Stimulated activated CD4-positive, alpha-beta T cell treated with anti-CD3 and anti-CD28 coated beads, Interleukin-1b, Interleukin-23, amount 100 ng/mL, for 48 hours (primary cell): ENCODE results near the gene CYP27A1.

Source experiments
- DNase-seq: peaks from one replicate; pipeline ENCODE4 v3.0.0-alpha.2; 2020

Gene CYP27A1

DNA sequence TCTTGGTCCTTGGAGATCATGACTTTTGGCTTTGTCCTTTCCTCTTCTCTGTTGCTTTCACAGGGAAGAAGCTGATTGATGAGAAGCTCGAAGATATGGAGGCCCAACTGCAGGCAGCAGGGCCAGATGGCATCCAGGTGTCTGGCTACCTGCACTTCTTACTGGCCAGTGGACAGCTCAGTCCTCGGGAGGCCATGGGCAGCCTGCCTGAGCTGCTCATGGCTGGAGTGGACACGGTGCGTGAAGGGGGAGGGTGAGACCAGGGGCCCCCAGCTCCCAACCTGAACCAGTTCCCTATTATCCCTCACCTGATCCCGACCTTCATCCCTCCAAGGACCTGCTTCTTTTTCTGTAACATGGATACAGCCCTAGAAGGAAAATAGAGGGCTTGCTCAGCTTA, 30.9 kb downstream of the CYP27A1 start:
- DNase-seq, result no peak

DNA sequence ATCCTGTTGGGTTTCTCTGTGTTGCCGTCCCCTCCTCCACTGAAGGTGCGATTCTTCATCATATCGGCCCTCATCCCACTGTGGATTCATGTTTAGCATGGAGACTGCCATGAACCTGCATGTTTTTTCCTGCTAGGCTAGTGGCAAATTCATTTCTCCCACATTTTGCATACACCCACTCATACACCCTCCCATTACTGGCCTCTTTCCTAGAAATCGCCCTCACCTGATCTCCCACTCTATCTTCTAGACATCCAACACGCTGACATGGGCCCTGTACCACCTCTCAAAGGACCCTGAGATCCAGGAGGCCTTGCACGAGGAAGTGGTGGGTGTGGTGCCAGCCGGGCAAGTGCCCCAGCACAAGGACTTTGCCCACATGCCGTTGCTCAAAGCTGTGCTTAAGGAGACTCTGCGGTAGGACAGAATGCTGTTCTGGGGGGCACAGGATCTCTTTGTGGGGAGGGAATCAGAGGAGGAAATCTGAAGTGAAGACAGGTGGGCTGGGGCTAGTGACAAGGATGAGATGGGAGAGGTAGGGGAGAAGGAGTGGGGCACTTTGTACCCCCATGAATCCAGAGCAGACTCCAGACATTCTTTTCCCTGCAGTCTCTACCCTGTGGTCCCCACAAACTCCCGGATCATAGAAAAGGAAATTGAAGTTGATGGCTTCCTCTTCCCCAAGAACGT, 32.0 kb downstream of the CYP27A1 start:
- DNase-seq, result no peak

DNA sequence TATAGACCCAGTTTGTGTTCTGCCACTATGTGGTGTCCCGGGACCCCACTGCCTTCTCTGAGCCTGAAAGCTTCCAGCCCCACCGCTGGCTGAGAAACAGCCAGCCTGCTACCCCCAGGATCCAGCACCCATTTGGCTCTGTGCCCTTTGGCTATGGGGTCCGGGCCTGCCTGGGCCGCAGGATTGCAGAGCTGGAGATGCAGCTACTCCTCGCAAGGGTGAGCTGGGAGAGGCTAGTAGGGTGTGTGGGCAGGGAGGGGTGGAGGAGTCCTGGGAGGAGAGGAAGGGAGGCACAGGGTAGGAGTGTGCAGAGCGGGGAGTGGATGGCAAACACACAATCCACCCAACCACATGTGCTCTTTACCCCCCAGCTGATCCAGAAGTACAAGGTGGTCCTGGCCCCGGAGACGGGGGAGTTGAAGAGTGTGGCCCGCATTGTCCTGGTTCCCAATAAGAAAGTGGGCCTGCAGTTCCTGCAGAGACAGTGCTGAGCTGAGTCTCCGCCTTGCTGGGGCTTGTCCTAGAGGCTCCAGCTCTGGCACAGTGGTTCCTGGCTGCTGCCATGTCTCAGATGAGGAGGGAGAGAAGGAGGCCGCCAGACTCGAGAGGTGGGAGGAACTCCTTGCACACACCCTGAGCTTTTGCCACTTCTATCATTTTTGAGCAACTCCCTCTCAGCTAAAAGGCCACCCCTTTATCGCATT, 32.7 kb downstream of the CYP27A1 start:
- no peak for DNase-seq

DNA sequence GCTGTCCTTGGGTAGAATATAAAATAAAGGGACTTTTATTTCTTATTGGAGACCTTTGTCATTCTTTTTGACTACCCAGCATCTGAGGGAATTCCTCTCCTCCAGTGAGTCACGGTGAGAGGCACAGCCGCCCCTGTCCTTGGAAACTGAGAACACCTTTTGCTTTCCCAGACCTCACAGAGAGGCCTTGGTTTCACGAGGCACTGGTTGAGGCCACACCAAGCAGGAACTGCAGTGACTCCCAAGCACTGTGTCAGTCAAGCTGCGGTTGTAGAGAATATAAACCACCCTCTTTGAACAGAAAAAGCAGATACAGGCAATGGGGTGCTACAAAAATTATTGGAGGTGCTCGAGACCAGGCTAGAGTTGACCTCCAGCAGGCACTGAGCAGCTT, 33.3 kb downstream of the CYP27A1 start:
- DNase-seq, result no peak

DNA sequence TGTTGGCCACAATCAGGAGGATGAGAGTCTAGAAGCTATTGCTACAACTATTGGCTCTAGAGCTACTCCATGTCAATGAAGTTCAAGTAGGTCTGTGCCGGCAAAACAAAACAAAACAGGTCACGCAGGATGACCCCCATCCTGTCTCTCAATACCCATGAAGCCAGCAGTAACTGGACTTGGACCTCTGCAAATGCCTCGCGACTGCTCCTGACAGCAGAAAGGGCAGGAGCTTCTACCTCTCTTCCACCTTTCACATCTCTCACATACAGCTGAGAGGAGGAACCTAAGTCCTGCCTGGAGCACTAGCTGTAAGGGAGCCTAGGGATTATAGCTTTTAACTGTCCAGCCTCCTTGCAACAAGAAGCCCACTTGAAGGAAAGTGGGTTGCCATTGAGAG, 33.7 kb downstream of the CYP27A1 start:
- no peak for DNase-seq

DNA sequence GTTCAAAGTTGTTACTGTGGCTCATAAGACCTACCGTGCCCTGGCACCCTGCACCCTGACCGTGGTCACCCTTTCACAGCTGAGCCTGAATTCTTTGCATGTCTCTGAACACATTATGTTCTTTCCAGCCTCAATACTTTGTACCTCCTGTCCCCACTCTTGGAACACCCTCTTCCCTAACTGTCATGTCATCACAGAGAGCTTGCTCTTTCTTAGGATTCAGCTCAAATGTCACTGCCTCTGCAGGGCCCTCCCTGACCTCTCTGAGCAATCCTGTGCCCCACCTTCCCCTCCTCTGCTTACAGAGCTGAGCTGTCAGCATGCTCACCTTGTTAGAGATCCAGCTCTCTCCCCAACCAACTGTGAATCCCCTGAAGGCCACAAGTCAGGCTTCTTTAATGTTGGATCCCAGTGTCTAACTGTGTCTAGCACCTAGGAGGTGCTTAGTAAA, 34.6 kb downstream of the CYP27A1 start:
- DNase-seq, result no peak

DNA sequence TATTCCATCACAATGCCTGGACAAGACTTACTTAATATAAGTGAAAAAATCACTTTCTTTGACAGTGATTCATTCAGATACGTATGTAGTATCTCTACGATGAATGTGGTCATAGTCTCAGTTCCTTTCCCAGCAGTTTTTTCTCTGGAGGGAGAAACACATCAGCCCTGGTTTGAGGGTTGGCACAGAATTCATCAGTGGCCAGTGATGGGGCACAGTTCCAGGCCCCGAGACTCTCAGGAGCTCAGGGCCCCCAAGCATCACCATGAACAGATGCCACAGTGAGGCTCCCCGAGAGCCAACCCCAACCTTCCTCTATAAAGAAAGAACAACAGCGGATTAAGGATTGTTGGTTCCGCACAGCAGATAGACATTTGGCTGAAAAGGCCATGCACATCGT, 37.1 kb downstream of the CYP27A1 start:
- no peak for DNase-seq

DNA sequence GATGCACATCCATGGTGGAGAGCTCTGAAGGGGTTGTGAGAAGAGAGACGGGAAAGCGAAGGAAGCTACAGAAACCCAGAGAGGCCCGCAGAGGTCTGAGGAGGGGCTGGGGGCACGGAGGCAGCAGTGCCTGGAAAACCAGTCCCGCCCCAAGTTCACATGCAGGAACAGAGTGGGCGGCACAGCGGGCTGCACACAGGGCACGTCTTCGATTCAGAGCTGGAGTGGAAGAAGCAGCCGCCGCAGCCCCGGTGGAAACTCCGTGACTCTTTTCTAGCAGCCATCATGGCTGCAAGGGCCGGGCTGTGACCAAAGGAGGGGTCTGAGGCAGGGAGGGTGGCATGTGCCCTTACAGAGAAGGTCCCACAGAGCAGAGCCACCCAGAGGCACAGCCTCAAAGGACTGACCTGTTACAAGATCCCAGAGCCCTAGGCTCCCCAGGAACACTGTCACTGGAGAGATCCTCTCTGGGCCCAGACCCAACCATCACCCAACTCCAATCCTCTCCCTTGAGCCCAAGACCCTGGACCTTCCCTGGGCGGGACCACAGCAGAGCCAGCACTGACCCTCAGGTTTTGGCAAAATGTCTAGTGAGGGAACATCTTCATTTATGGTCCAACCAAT, 38.9 kb downstream of the CYP27A1 start:
- DNase-seq, result no peak

DNA sequence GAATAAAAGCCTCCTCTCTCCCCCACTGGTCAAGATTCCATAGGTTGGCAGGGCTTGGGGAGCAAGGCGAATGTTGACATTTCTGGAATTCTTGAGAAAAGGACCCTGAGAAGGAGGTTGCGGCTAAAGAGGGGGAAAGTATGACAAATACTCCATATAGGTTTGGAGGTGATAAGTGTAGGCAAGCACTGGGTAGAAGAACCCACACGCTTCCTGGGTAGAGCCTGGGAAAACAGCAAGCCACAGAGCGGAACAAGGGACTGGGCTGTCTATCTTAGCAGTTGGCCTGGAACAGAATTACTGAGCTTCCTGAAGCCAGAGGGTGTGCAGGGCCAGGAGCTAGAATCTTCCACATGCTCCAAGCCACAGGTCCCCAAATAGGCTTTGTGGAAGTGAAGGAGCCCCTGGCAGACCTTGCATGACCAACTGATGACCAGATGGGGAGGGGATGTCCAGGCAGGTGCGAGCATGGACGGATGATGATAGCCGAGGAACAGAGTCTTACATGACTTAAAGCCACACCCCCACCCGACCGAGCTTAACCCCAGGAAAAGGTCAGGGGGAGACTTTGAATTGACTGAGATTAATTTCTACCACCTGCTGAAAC, 39.8 kb downstream of the CYP27A1 start:
- DNase-seq, result no peak

DNA sequence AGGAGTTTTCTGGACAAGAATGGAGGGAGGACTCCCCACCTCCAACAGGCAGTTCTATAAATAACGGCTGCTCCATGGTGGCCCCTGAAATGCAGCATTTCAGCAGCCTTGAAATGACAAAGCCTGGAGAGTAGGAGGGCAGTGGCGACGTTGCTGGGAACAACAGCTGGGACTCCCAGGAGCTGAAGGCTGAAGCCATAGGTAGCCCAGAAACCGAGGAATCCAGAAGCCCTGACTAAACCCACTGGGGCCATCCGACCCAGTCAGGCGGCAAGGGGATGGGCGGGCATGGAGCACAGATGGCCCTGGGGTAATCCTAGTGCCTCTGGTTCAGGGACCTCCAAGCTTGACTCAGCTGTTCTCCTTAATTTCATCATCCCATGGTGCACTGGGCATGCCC, 40.7 kb downstream of the CYP27A1 start:
- no peak for DNase-seq

DNA sequence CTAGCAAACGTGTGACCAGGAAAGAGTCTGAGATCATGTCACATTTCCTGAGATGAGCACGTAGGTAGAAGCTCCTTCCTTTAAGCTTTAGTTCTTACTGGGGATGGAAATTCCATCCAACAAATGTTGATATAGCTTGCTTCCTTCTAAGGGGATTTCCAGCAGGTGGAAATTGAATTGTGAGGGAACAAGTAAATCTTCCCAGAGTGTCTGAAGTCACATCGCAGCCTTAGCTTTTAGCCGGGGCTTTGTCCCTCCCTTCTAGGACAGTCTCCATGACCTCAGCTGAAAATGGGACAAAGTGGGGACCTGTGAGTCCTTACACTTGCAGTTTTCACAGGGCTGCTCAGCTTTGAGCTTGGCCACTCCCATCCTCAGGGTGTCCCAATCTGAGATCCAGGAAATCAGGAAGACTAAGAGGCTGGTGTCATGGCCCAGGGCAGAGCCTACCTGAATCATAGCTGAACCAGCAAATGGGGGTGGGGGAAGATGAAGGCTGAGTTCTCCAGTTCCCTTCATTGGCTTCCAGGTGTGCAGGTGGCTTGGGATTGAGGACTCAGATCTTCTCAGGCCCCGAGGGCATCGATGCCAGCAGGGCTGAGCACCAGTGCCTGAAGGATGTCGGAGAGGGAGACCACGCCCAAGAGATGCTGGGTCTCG, 41.4 kb downstream of the CYP27A1 start:
- DNase-seq, result no peak

DNA sequence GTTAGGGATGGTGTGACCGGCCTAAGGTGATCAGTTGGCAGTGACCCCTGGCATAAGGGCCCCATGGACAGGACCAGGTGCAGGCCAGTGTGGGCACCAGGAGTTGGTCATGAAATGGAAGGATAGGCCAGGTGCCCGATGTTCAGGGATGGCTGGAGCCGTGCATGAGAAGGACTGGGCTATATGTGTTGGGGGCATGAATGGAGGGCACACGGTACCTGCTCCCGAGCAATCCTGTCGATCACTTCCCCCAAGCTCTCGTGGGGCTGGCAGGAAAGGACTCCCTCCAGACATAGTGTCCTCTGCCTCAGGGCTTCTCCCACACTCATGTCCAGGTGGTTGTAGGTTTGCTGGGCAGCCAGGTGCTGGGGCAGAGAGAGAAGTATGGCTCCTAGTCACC, 42.1 kb downstream of the CYP27A1 start:
- no peak for DNase-seq

DNA sequence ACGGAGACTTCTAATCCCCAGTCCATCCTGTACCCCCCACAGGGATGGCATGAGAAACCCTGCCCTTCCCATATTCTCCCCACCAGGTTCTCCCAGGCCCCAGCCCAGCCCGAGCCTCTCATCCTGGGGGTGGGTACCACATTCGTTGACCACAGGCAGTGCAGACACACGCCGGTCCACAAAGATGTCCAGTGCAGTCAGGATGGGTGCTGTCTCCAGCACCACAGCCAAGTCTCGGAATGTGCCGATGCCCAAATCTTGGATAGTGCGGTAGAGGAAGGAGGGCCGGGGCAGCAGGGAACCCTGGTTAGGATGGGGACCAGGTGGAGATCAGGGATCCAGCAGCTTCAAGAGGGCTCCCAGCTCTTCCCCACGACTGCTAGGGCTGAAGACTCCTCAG, 44.8 kb downstream of the CYP27A1 start:
- DNase-seq, result no peak

DNA sequence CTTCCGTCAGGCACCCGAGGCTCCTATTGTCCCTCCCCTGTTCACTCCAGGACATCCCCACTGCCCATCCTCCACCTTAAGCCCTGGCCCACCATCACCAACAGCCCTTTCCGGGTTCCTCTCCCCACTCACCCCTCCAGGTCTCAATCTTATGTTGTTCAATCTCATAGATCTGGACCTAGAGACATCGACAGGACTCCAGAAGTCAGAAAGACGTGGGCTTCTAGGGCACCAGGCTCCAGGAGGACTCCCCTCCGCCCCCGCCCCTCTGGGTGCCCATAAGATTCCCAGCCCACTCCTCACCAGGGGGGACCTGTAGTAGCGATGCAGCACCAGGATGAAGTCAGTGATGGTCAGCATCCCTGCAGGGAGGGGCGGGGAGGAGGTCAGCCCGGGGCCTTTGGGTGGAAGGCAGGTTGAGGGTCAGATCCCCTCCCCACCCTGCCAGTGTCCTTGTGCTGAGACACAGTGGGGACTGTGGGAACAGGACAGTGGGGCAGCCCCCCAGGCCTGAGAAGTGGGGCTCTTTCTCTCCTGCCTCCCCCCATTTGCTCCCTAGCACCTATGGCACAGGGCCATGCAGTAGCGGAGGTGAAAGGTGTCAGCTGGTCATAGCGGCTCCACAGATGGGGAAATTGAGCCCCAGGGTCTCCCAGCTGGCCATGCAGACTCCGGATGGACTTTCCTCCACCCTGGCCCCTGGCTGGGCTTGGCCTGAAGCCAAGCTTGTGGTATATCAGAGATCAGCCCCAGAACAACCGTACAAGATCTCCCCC, 45.9 kb downstream of the CYP27A1 start:
- DNase-seq, result no peak

DNA sequence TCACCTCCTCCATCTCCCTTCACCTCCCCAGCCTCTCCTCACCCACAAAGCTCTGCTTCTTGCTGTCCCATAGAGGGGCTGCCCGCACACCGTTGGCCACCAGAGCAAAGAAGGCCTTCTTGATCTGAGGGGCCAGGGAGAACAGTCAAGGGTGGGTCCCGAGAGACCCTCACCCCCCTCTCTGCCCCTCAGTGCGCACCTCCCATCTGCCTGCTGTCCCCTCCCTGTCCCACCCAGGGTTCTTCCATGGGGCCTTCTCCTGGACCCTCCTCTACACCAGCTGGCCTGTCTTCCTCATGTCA, 46.5 kb downstream of the CYP27A1 start:
- DNase-seq, result no peak

DNA sequence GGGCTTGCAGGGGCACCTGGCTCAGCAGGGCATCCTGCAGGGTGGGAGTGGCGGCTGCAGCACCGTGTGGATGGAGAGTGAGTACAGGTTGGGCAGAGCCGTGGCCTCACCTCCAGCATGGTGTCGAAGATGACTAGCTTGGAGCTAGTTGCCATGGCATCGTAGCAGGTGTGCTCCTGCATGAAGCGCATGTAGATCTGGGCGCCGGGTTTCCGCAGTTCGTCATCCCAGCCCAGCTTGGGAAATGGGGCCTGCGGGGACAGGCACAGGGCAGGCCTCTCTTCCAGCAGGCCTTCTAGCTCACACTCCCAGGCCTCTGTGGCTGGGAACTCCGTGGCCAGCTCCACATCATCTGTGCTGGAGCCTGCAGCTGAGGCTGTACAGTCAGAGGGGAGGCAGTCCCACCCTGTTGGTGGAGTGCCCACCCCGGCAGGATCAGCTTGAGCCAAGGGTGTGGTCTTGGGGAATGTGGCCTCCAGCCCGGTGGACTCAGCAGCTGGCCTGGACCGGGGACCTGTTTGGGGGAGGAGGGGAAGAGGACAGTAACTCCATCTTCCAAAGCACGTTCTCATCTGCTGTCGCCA, 48.0 kb downstream of the CYP27A1 start:
- no peak for DNase-seq

DNA sequence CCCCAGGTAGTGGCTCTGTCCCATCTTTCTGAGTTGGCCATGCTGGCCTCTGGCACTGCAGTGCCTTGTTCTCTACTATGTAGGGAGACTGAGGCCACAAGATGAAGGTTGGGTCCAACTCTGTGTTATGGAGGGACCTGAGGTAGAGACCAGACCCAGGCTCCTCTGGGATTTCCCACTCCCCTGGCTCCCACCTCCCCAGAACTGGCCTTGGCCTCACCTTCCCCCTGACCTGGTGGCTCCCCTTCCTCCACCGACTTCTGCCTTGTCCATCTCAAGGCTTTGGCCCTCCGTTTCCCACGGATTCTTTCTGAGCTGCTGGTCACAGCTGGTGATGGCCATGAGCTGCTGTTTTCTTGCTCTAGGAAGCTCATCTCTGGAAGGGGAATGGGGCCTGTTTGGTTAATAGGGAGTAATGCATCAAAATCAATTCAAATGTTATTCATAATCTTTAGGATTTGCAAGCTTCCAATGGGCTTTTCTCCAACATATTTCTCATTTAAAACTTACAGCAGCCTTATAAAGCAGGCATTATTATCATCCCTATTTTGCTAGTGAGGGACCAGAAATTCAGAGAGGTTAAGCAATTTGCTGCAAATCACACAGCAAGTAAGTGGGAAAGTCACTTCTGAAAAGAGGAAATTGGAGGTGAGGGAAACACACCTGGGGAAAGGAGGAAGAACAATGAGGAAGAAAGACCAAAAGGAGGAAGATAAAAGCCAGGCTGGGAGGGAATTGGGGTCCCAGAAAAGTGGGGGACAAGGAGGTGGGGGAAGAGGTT, 48.8 kb downstream of the CYP27A1 start:
- no peak for DNase-seq

DNA sequence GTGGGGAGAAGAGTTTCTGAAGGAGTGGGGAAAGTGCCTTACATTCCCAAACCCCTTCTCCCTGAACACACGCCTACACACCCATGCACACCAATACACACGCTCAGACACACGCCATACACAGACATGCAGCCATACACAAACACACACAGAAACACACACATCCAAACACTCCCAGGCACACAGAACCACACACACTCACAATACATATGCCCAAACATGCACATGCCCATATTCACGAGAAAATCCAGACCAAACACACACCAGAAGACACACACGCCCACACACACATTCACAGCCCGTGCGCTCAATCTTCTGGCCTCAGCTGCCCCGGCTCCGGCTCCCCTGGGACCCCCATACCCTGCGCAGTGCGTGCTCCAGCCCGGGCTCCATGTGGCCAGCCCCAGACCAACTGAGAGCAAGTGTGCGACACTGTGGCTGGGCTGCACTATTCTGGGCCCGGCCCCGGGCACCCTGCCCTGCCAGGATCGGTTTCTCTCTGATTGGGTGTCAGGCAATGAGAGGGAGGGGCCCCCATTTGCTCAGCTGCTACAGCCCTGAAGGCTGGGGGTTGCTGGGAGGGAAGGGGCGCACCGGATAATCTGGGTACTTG, 49.5 kb downstream of the CYP27A1 start, which contains the start of gene PRKAG3:
Gene PRKAG3, minus strand, starts transcription at position 426 of the 613 bp plus-strand sequence.
- no peak for DNase-seq

DNA sequence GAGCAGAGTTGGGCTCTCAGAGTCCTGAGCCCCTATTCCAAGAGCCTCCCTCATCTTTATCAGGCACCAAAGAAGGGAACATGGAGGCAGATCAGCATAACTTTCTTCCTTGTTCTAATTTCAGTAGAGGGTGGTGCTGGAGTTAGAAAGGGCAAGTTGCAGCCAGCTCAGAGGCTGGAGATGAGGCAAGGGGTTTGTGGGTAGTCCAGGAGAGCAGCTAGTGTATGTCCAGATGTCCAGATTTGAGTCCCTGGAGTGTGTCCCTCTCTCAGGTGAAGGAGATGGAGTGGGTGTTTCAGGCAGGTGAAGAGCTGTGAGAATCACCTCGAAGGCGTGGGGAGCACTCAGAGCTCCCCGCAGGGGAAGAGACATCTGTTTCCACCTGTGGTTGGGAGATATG, 50.1 kb downstream of the CYP27A1 start:
- no peak for DNase-seq

DNA sequence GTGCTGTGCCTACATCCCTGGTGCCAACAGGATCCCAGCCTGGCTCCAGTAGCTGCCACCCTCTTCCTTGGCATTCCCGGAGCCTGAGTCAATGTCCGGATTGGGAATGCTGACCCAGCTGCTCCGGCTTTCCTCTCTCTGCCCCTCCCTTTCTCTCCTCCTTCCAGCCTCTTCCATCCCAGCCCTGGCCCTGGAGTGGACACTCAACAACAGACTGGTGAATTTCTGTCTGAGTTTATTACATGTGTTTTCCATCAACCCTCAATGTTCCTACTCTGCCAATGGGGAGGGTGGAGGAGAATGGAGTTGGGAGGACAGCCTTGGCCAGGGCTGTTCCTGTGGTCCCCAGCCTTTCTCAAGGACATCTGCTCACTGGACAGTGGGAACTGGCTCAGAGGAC, 50.6 kb downstream of the CYP27A1 start:
- DNase-seq, result no peak

DNA sequence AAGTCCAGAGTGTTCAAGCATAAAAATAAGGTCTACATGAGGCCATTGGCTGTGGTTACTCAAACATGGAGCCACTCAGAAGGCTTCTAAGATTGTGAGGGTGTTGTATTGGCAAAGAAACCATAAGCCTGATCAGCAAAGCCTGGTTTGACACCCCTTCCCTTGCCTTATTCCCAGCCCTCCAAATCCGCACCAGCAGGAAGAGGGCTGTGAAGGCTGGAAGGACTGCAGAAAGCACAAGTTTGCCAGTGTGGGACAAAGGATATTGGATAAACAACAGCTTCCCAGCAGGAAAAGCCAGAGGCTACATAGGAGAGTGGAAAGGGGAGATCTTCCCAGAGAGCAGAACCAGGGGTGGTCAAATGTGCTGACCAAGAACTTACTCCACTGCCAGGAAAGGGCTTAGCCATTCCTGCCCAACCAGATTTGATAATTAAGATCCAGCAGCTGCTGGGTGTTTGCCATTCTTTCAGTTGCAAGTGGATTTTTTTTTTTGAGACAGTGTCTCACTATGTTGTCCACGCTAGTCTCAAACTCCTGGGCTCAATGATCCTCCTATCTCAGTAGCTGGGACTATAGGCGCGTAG, 51.2 kb downstream of the CYP27A1 start:
- DNase-seq, result no peak
